CD8-positive, alpha-beta memory T cell (primary cell): ENCODE data around the gene C17orf75. TPM values are rescaled to one million over a fixed set of nuclear protein-coding genes. Genes with fewer than 3 reads are reported as not detected.

Experiments used
- CTCF ChIA-PET: fragments of 350-600 bp; sonication (Branson Sonifier 250); formaldehyde crosslinking; loops from one replicate; lab custom pipeline; 2021; ENCODE audit warnings: antibody characterized with exemption; lab: Charles Lee
- POLR2A ChIA-PET: fragments of 350-600 bp; sonication (Branson Sonifier 250); formaldehyde crosslinking; loops from one replicate; lab custom pipeline; 2021; ENCODE audit warnings: antibody characterized with exemption; lab: Charles Lee
- DNase-seq, 5 donors: peaks; one replicate each; pipeline versions ENCODE4 v3.0.0 to v3.0.0-alpha.2; 2020 to 2022; ENCODE audit warnings: mixed read lengths in 1 of 5
- H3K27ac ChIP-seq: one replicate; pipeline ENCODE4 v1.7.0; 2013; ENCODE audit warnings: low read depth, mild to moderate bottlenecking, low read length, moderate library complexity
- H3K27me3 ChIP-seq: 2 replicates; pipeline ENCODE4 v1.7.0; 2013; ENCODE audit warnings: low read length, mild to moderate bottlenecking; ENCODE audit not compliant: insufficient read depth, poor library complexity, severe bottlenecking
- H3K36me3 ChIP-seq: 2 replicates; pipeline ENCODE4 v1.7.0; 2013; ENCODE audit warnings: mild to moderate bottlenecking, low read length, moderate library complexity; ENCODE audit not compliant: insufficient read depth
- H3K4me1 ChIP-seq: 2 replicates; pipeline ENCODE4 v1.7.0; 2013; ENCODE audit warnings: mild to moderate bottlenecking, low read length, moderate library complexity; ENCODE audit not compliant: insufficient read depth
- H3K4me3 ChIP-seq: 2 replicates; pipeline ENCODE4 v1.7.0; 2013; ENCODE audit warnings: mild to moderate bottlenecking, low read length
- H3K9me3 ChIP-seq: 2 replicates; pipeline ENCODE4 v1.7.0; 2013; ENCODE audit warnings: mild to moderate bottlenecking, low read length
- H3K27ac Mint-ChIP-seq, 8 donors: one replicate each; pipeline ENCODE4 v1.8.0; 2020 to 2021; ENCODE audit warnings: mixed read lengths in 8 of 8, mild to moderate bottlenecking in 6 of 8, inconsistent platforms in 3 of 8, moderate library complexity in 3 of 8
- H3K27me3 Mint-ChIP-seq, 2 donors: one replicate each; pipeline ENCODE4 v1.8.0; 2020 to 2021; ENCODE audit warnings: mixed read lengths in 2 of 2, mild to moderate bottlenecking in 1 of 2, moderate library complexity in 1 of 2
- H3K36me3 Mint-ChIP-seq, 3 donors: one replicate each; pipeline ENCODE4 v1.8.0; 2020 to 2021; ENCODE audit warnings: mixed read lengths in 3 of 3, inconsistent platforms in 1 of 3, mild to moderate bottlenecking in 1 of 3
- H3K4me1 Mint-ChIP-seq, 3 donors: one replicate each; pipeline ENCODE4 v1.8.0; 2020 to 2021; ENCODE audit warnings: mixed read lengths in 3 of 3, inconsistent platforms in 1 of 3, mild to moderate bottlenecking in 1 of 3
- H3K4me3 Mint-ChIP-seq, 7 donors: one replicate each; pipeline ENCODE4 v1.8.0; 2020 to 2021; ENCODE audit warnings: mixed read lengths in 7 of 7, mild to moderate bottlenecking in 6 of 7, moderate library complexity in 4 of 7, inconsistent platforms in 2 of 7
- H3K9me3 Mint-ChIP-seq, 5 donors: one replicate each; pipeline ENCODE4 v1.8.0; 2020 to 2022; ENCODE audit warnings: mixed read lengths in 5 of 5, mild to moderate bottlenecking in 3 of 5, moderate library complexity in 2 of 5, inconsistent platforms in 1 of 5
- polyA plus RNA-seq: library from polyadenylated mRNA; unstranded; fragments of 300-500 nt; fragmentation: Illumina TruSeq; gene quantifications from one replicate; pipeline ENCODE4 v1.2.3, GENCODE V29; 2021
- total RNA-seq, 2 experiments: library from RNA; stranded (reverse); gene quantifications; one replicate each; pipeline ENCODE4 v1.2.3, GENCODE V29; 2021

Gene C17orf75
- total and polyA plus RNA-seq, 3 experiments from 2014 or later: 12.6 to 33.4 (median 24.7) TPM

DNA sequence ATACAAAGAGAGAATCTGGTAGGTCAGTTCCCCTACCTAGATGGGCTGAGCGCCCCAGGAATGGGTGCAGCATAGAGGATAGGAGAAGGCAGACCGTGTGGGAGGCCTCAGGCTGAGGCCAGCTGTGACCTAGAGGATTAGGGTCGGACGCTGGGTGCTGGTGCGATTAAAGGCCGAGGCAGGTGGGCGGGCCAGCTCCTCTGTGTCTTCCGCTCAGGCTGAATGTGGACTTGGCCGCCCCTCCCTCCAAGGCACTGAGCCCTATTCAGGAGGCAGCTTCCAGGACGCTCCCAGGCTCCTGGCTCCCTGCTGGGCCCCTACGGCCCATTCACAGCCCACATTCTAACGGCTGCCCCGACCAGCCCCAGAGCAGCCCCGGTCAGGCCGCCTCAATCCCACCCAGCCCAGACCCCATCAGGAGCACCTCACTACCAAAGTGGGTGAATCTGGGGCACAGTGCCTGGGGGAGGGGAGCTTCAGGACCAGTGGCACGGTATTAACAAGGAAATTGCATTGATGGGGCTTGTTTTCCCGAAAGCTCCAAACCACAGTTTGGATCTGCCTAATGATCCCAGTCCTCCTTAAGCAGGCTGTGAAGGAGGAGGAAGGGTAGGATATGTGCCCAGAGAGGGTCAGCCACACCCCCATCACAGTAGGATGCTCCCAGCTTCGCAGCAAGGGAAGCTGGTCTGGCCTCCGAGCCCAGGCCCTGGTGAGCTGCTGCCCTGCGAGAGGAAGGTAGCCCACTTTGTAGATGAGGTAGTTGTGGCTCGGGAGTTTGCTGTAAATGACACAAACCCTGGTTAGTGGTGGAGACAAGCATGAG, 61.9 kb downstream of the C17orf75 start:
- H3K27me3 ChIP-seq: no peaks in the 10 kb centered on the region
- H3K36me3 ChIP-seq: no peaks in the 10 kb centered on the region
- H3K4me3 ChIP-seq: no peak overlapping the region
- Mint-ChIP-seq H3K36me3 (no peaks in the 10 kb centered on the region), H3K9me3 (no peaks in the 10 kb centered on the region), H3K4me3 (no peak overlapping the region), H3K4me1 (no peaks in the 10 kb centered on the region), H3K27me3 (peaks cover 6 to 26% of the 10 kb centered on the region in 2 donors), H3K27ac (no peak overlapping the region)
- no peaks in the 10 kb centered on the region for H3K4me1 ChIP-seq
- CTCF ChIA-PET: interaction anchor here (1.3 kb wide), 1 partner anchor 14 kb away, joined by 3 read pairs; no protein-coding TSS in a partner anchor
- H3K27ac ChIP-seq: no peak overlapping the region
- POLR2A ChIA-PET: no interaction called here
- no peak for DNase-seq
- no peaks in the 10 kb centered on the region for H3K9me3 ChIP-seq

DNA sequence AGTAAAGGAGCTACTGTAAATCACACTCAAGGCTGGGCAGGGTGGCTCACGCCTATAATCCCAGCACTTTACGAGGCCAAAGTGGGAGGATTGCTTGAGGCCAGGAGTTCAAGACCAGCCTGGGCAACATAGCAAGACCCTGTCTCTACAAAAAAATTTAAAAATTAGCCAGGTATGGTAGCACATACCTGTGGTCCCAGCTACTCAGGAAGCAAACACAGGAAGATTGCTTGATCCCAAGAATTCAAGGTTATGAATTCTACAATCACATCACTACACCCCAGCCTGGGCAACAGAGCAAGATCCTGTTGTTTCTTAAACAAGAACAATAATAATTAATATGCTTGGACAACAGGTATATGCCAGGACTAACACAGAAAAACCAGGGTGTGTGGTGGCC, 63.2 kb downstream of the C17orf75 start:
- no peak overlapping the region for H3K27ac Mint-ChIP-seq
- POLR2A ChIA-PET: no interaction called here

More for the DNA sequence above, 63.2 kb downstream of the C17orf75 start:
- peaks cover 8 to 29% of the 10 kb centered on the region in 2 donors for H3K27me3 Mint-ChIP-seq
- Histone ChIP-seq H3K9me3 (no peaks in the 10 kb centered on the region), H3K4me1 (no peaks in the 10 kb centered on the region), H3K27ac (no peak overlapping the region), H3K27me3 (no peaks in the 10 kb centered on the region), H3K36me3 (no peaks in the 10 kb centered on the region), H3K4me3 (no peak overlapping the region)
- CTCF ChIA-PET: no interaction called here
- H3K4me3 Mint-ChIP-seq: no peak overlapping the region
- H3K4me1 Mint-ChIP-seq: no peaks in the 10 kb centered on the region
- no peaks in the 10 kb centered on the region for H3K9me3 Mint-ChIP-seq
- no peaks in the 10 kb centered on the region for H3K36me3 Mint-ChIP-seq
- no peak for DNase-seq

Other genes with a start within 250 kb of the C17orf75 start
- 10 to 100 TPM; 20.6 to 22.5 TPM for gene RHOT1, start 199.7 kb downstream of the C17orf75 start, total RNA-seq
- gene RHOT1, start 199.7 kb downstream of the C17orf75 start, polyA plus RNA-seq: 31.2 TPM
- gene RHBDL3, start 76.3 kb downstream of the C17orf75 start, total RNA-seq: under 1 TPM; 0.20 to 0.33 TPM
- not detected for gene RHBDL3, start 76.3 kb downstream of the C17orf75 start, polyA plus RNA-seq
- gene ZNF207, start 8.0 kb upstream of the C17orf75 start, total RNA-seq: 100 to 1,000 TPM; 198 to 203 TPM
- 147 TPM for gene ZNF207, start 8.0 kb upstream of the C17orf75 start, polyA plus RNA-seq
- 100 to 1,000 TPM; 175 to 187 TPM for gene PSMD11, start 102.3 kb upstream of the C17orf75 start, total RNA-seq
- 145 TPM for gene PSMD11, start 102.3 kb upstream of the C17orf75 start, polyA plus RNA-seq
- gene CDK5R1, start 144.8 kb upstream of the C17orf75 start, total RNA-seq: 1 to 10 TPM; 6.8 to 7.0 TPM
- 6.0 TPM for gene CDK5R1, start 144.8 kb upstream of the C17orf75 start, polyA plus RNA-seq